ENCODE results near the gene SCAMP4.

SCAMP4 gene

GRCh38 chr19:1944088-1944915 is 39.1 kb downstream of the SCAMP4 start:
- peak overlapping the region; percentile 6 to 90 for H3K23ac ChIP-seq (ENCODE audit: low read length in 2 of 2)
- H2AK5ac ChIP-seq (ENCODE audit: low read length, severe bottlenecking) = no peak overlapping the region
- no peak overlapping the region for H2AFZ ChIP-seq (ENCODE audit: low read depth, low read length)
- H3K79me1 ChIP-seq (replicated peaks; ENCODE audit: low read length, poor library complexity, severe bottlenecking) = no peaks in the 10 kb centered on the region
- H2BK120ac ChIP-seq (ENCODE audit: low read depth, low read length) = no peak overlapping the region
- no peak overlapping the region for H2BK12ac ChIP-seq (ENCODE audit: low read length in 2 of 2)
- no peak overlapping the region for H3K4me2 ChIP-seq (ENCODE audit: low read length, poor library complexity, severe bottlenecking)
- H3K27ac ChIP-seq (ENCODE audit: low read length, poor library complexity, severe bottlenecking) = no peak overlapping the region
- H3K36me3 ChIP-seq (ENCODE audit: control insufficient read depth in 1 of 2, insufficient read depth in 2 of 2, low read depth in 1 of 2, low read length in 2 of 2) = peaks cover 0 to 29% of the 10 kb centered on the region in 2 experiments
- no peak overlapping the region for H3K9ac ChIP-seq (ENCODE audit: low read length)
- DNase-seq = no peak
- H4K91ac ChIP-seq (ENCODE audit: low read length) = peak overlapping the region; percentile 34
- H3K4me3 ChIP-seq (ENCODE audit: insufficient read depth in 1 of 2, low read depth in 1 of 2, low read length in 2 of 2) = no peak overlapping the region
- no peak overlapping the region for H2BK5ac ChIP-seq (ENCODE audit: low read depth, low read length, poor library complexity, severe bottlenecking)
- peak overlapping the region in 1 of 2 experiments; percentile 27 for H3K14ac ChIP-seq (ENCODE audit: low read length in 2 of 2)
- H4K8ac ChIP-seq (ENCODE audit: low read length) = peak overlapping the region; percentile 22
- H3K9me3 ChIP-seq (ENCODE audit: control insufficient read depth, low read length) = no peaks in the 10 kb centered on the region
- no peak overlapping the region for H3K4ac ChIP-seq (ENCODE audit: low read depth in 1 of 2, low read length in 2 of 2)
- H3K27me3 ChIP-seq (ENCODE audit: control insufficient read depth in 1 of 2, insufficient read depth in 1 of 2, low read length in 2 of 2) = no peaks in the 10 kb centered on the region
- no peak overlapping the region for H2BK15ac ChIP-seq (ENCODE audit: low read depth, poor library complexity, severe bottlenecking)
- H3K4me1 ChIP-seq (ENCODE audit: control insufficient read depth, insufficient read depth, low read depth, low read length) = peaks cover 47% of the 10 kb centered on the region
- 93% methylated on average over 40 of the region's 42 CpGs for WGBS
- no peak overlapping the region for H3K18ac ChIP-seq (ENCODE audit: low read depth in 1 of 2, low read length in 2 of 2)

- Histone ChIP-seq H3K4me1 (ENCODE audit: control insufficient read depth, insufficient read depth, low read depth, low read length) (peaks cover 42% of the 10 kb centered on the region), H3K9ac (ENCODE audit: low read length) (no peak overlapping the region), H2BK120ac (ENCODE audit: low read depth, low read length) (no peak overlapping the region), H4K8ac (ENCODE audit: low read length) (peak overlapping the region; percentile 22), H2AFZ (ENCODE audit: low read depth, low read length) (no peak overlapping the region), H3K36me3 (ENCODE audit: control insufficient read depth in 1 of 2, insufficient read depth in 2 of 2, low read depth in 1 of 2, low read length in 2 of 2) (peaks cover 0 to 35% of the 10 kb centered on the region in 2 experiments), H2BK12ac (ENCODE audit: low read length in 2 of 2) (no peak overlapping the region), H3K27me3 (ENCODE audit: control insufficient read depth in 1 of 2, insufficient read depth in 1 of 2, low read length in 2 of 2) (no peaks in the 10 kb centered on the region), H3K9me3 (ENCODE audit: control insufficient read depth, low read length) (no peaks in the 10 kb centered on the region), H3K4ac (ENCODE audit: low read depth in 1 of 2, low read length in 2 of 2) (no peak overlapping the region), H2BK5ac (ENCODE audit: low read depth, low read length, poor library complexity, severe bottlenecking) (no peak overlapping the region), H3K14ac (ENCODE audit: low read length in 2 of 2) (peak overlapping the region in 1 of 2 experiments; percentile 27), H4K91ac (ENCODE audit: low read length) (no peak overlapping the region), H2BK15ac (ENCODE audit: low read depth, poor library complexity, severe bottlenecking) (no peak overlapping the region), H3K4me2 (ENCODE audit: low read length, poor library complexity, severe bottlenecking) (no peak overlapping the region), H3K27ac (ENCODE audit: low read length, poor library complexity, severe bottlenecking) (no peak overlapping the region), H3K79me1 (replicated peaks; ENCODE audit: low read length, poor library complexity, severe bottlenecking) (no peaks in the 10 kb centered on the region), H2AK5ac (ENCODE audit: low read length, severe bottlenecking) (no peak overlapping the region), H3K23ac (ENCODE audit: low read length in 2 of 2) (no peak overlapping the region), H3K4me3 (ENCODE audit: insufficient read depth in 1 of 2, low read depth in 1 of 2, low read length in 2 of 2) (no peak overlapping the region), H3K18ac (ENCODE audit: low read depth in 1 of 2, low read length in 2 of 2) (no peak overlapping the region)
- DNase-seq = no peak
- WGBS = 94% methylated on average over 30 of the region's 30 CpGs
Observed at GRCh38 chr19:1944916-1945561, 39.8 kb downstream of the SCAMP4 start.

- no peak overlapping the region for H3K23ac ChIP-seq (ENCODE audit: low read length in 2 of 2)
- H3K36me3 ChIP-seq (ENCODE audit: control insufficient read depth in 1 of 2, insufficient read depth in 2 of 2, low read depth in 1 of 2, low read length in 2 of 2) = peaks cover 0 to 41% of the 10 kb centered on the region in 2 experiments
- no peak overlapping the region for H2AK5ac ChIP-seq (ENCODE audit: low read length, severe bottlenecking)
- WGBS = 71% methylated on average over 11 of the region's 18 CpGs
- no peak overlapping the region for H3K4me2 ChIP-seq (ENCODE audit: low read length, poor library complexity, severe bottlenecking)
- H3K14ac ChIP-seq (ENCODE audit: low read length in 2 of 2) = no peak overlapping the region
- no peak overlapping the region for H3K18ac ChIP-seq (ENCODE audit: low read depth in 1 of 2, low read length in 2 of 2)
- H2BK5ac ChIP-seq (ENCODE audit: low read depth, low read length, poor library complexity, severe bottlenecking) = no peak overlapping the region
- H3K9ac ChIP-seq (ENCODE audit: low read length) = no peak overlapping the region
- H3K4me3 ChIP-seq (ENCODE audit: insufficient read depth in 1 of 2, low read depth in 1 of 2, low read length in 2 of 2) = no peak overlapping the region
- H2BK15ac ChIP-seq (ENCODE audit: low read depth, poor library complexity, severe bottlenecking) = no peak overlapping the region
- H3K4ac ChIP-seq (ENCODE audit: low read depth in 1 of 2, low read length in 2 of 2) = no peak overlapping the region
- H3K27me3 ChIP-seq (ENCODE audit: control insufficient read depth in 1 of 2, insufficient read depth in 1 of 2, low read length in 2 of 2) = no peaks in the 10 kb centered on the region
- H2BK12ac ChIP-seq (ENCODE audit: low read length in 2 of 2) = no peak overlapping the region
- H3K9me3 ChIP-seq (ENCODE audit: control insufficient read depth, low read length) = no peaks in the 10 kb centered on the region
- H3K27ac ChIP-seq (ENCODE audit: low read length, poor library complexity, severe bottlenecking) = no peak overlapping the region
- peak; percentile 44 for DNase-seq
- no peak overlapping the region for H2AFZ ChIP-seq (ENCODE audit: low read depth, low read length)
- H4K8ac ChIP-seq (ENCODE audit: low read length) = no peak overlapping the region
- no peak overlapping the region for H4K91ac ChIP-seq (ENCODE audit: low read length)
- peaks cover 39% of the 10 kb centered on the region for H3K4me1 ChIP-seq (ENCODE audit: control insufficient read depth, insufficient read depth, low read depth, low read length)
- H2BK120ac ChIP-seq (ENCODE audit: low read depth, low read length) = no peak overlapping the region
- H3K79me1 ChIP-seq (replicated peaks; ENCODE audit: low read length, poor library complexity, severe bottlenecking) = no peaks in the 10 kb centered on the region
Observed at GRCh38 chr19:1945899-1946298, 40.7 kb downstream of the SCAMP4 start.

- Histone ChIP-seq H3K4me3 (ENCODE audit: insufficient read depth in 1 of 2, low read depth in 1 of 2, low read length in 2 of 2) (no peak overlapping the region), H2BK5ac (ENCODE audit: low read depth, low read length, poor library complexity, severe bottlenecking) (no peak overlapping the region), H3K4me1 (ENCODE audit: control insufficient read depth, insufficient read depth, low read depth, low read length) (peaks cover 37% of the 10 kb centered on the region), H3K4ac (ENCODE audit: low read depth in 1 of 2, low read length in 2 of 2) (no peak overlapping the region), H2AFZ (ENCODE audit: low read depth, low read length) (no peak overlapping the region), H2AK5ac (ENCODE audit: low read length, severe bottlenecking) (no peak overlapping the region), H3K27ac (ENCODE audit: low read length, poor library complexity, severe bottlenecking) (no peak overlapping the region), H3K14ac (ENCODE audit: low read length in 2 of 2) (no peak overlapping the region), H3K36me3 (ENCODE audit: control insufficient read depth in 1 of 2, insufficient read depth in 2 of 2, low read depth in 1 of 2, low read length in 2 of 2) (peaks cover 0 to 50% of the 10 kb centered on the region in 2 experiments), H2BK120ac (ENCODE audit: low read depth, low read length) (no peak overlapping the region), H3K9me3 (ENCODE audit: control insufficient read depth, low read length) (no peaks in the 10 kb centered on the region), H2BK15ac (ENCODE audit: low read depth, poor library complexity, severe bottlenecking) (no peak overlapping the region), H3K4me2 (ENCODE audit: low read length, poor library complexity, severe bottlenecking) (no peak overlapping the region), H3K27me3 (ENCODE audit: control insufficient read depth in 1 of 2, insufficient read depth in 1 of 2, low read length in 2 of 2) (no peaks in the 10 kb centered on the region), H3K23ac (ENCODE audit: low read length in 2 of 2) (no peak overlapping the region), H2BK12ac (ENCODE audit: low read length in 2 of 2) (no peak overlapping the region), H3K79me1 (replicated peaks; ENCODE audit: low read length, poor library complexity, severe bottlenecking) (no peaks in the 10 kb centered on the region), H4K8ac (ENCODE audit: low read length) (no peak overlapping the region), H3K9ac (ENCODE audit: low read length) (no peak overlapping the region), H4K91ac (ENCODE audit: low read length) (peak overlapping the region; percentile 37), H3K18ac (ENCODE audit: low read depth in 1 of 2, low read length in 2 of 2) (no peak overlapping the region)
- DNase-seq = no peak
- 91% methylated on average over 34 of the region's 34 CpGs for WGBS
Observed at GRCh38 chr19:1947651-1948209, 42.5 kb downstream of the SCAMP4 start.

Data from mesenchymal stem cell (in vitro differentiated cells and primary cell).